Stimulated activated CD8-positive, alpha-beta memory T cell treated with anti-CD3 and anti-CD28 coated beads, Interleukin-12 subunit alpha, Interleukin-12 subunit beta, amount 100 ng/mL, for 1 hour (primary cell): ENCODE results near the gene ELL.

Source experiments
- DNase-seq: peaks from one replicate; pipeline ENCODE4 v3.0.0-alpha.2; 2020; ENCODE audit warnings: low read depth

Gene ELL

DNA sequence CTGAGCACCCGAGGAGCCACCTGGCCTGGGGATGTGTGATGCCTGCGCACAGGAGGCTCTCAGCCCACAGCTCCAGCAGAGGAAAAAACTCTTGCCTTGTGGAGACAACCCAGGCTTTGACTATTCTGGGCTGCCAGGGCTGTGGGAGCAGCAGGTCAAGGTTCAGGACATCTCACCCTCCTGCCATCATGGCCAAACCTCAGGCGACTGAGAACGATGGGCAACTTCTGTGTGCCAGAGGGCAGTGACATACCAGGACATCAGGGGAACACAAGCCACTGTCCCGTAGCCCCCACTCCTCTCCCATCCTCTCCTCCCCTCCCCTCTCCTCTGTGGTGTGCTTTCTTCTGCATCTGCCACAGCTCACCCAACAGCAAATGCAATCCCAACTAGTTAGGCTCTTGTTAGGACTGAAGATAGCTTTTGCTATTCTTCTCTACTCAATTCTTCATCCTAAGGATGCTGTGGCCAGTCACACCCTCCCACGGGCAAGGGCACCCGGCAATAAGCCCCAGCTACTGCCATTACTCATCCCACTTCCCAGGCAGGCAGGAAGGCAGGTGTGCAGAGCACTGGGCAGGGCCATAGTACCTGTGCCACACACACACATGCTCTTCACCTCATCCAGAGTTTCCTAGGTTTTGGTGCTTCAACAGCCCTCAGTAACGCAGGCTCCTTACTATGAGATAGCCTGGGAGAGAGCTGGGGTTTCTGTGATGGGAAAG lies 16.8 kb downstream of the ELL start:
- DNase-seq, result no peak

DNA sequence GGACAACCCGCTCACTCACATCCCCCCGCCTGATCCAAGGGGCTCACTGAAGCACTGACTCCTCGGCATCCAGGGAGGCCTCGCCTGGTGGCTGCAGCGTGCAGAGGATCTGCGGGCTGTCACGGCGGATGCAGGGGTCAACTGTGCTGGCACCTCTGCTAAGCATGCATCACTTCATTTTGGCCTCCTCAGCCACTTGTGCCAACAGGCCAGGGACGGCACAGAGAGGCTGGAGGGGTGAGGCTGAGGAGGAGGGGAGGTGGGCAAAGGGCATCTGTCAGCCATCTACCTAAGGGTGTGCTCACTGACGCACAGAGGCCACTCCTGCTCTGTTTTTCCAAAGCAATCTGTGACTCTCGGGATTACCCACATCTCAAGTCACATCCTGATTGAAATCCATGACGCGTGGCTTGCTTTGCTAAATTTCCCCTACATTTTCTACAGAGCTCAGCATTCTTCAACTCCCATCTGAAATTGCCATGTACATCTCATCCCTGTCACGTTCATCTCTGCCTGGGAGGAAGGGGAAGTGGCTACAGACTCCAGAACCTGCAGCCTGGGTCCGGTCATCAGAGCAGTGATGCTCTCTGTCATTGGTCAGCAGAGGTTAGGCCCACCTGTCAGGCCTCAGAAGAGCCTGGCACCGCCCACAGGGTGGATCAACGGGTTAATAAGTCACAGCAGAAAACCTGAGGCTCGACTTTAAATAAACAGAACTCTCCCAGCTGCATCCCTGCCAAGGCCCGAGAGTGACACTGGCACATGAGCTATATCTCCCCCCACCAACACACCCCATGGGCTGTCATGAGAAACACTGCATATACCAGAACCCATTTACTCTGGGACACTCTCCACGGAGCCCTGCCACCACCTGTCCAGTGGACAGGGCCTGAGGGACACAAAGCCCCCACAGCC lies 17.6 kb downstream of the ELL start:
- DNase-seq, result no peak

DNA sequence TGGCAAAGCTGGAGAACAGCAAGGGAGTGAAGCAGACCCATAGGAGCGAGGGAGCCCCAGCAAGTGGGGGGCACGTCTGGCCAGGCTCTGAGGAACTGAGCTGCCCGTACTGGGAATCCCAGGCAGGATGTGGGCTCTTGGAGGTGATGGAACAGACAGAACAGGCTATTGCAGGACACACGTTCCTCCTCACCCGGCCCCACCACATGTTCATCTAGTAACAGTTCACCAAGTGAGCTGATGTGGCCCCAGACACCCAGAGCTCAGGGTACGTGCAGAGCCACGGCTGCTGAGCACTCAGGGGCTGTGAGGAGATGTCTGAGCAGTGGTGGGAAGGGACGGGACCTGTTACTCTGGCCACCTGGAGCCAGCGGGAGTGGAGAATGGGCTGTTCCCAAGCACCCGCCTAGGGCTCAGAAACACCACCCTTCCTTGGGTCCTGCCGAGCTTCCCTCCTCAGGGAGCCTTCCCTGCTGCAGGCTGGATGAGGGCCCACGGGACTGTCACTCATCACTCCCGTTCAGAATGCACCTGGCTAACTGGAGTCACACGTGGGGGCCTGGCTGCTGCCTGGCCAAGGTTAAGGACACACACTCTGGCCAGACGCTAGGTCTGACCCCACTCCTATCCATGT lies 18.4 kb downstream of the ELL start:
- DNase-seq, result no peak

DNA sequence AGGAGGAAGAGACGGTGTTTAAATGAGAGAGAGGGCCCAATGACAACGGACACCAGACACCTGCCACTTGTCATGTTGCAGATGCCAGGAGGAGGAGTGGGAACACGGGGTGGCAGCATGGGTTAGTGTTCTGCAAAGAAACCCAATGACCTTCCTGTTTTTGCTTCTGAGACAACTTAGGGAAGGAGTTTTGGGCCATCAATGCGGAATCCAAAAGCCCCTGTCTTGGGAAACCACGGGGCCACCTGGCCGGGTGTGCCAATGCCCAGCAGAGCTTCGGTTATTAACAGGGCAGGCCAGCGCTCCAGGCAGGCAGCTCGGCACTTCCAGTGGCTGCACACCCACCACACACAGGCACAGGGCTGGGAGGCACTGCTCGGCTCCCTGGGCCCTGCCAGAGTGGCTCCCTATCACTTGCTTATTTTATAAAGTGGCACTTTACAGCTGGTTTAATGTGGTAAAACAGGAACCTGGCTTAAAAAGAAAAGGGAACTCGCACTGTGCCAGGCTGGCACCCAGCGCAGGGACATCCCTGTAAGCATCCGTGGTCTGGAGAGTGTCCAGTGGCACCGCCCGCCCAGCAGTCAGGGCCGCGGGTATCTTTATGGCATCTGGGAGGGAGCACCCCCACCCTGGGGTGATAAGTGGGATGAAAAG lies 19.1 kb downstream of the ELL start:
- no peak for DNase-seq

DNA sequence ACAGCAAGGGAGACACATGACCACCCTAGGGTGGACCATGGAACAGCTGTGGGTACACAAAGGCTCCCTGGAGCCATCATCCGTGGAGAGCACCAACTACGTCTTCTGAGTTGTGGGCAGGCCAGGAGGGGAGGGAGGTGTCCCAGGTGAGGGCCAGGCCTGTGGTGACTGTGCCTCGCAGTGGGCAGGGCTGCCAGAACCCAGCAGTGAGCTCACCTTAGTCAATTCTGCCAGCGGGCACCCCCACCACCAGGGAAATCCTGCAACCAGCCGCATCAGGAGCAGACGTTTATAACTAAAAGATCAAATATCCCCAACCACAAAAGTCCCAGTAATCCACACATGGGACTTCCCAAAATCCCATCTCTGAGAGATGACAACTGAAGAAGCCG lies 19.6 kb downstream of the ELL start:
- DNase-seq, result no peak

DNA sequence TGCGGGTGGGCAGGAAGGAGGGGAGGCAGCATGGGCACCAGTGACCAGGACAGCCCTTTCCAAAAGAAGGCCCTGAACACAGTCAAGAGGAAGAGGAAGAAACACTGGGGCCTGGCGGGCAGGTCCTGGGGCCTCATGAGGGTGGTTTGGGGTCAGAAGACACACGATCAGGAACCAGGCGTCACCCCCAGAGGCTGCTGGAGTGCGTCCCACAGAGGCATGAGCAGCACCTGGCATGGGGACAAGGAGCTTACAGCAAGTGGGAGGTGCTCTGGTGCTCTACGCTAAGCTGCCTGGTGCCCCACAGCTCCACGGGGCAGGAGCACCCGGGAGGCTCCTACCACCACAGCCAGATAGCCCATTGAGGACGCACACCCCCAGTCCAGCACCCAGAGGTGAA lies 20.0 kb downstream of the ELL start:
- no peak for DNase-seq

DNA sequence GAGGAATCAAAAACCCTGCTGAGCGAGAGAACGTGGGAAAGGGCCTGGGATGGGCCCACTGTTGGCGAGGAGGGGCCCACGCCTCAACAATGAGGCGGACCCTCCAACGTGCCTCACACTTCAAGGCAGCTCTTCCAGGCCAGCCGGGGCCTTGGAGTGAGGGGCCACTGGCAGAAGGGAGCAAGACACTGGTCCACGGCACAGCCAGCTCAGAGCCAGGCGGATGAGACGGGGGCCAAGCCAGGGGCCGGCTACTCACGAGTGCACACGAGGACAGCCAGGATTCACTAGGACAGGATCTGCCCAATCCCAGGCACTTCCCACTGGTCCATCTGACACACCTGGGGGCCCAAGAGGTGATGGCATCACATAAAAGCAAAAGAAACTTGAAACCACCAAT lies 20.5 kb downstream of the ELL start:
- no peak for DNase-seq

DNA sequence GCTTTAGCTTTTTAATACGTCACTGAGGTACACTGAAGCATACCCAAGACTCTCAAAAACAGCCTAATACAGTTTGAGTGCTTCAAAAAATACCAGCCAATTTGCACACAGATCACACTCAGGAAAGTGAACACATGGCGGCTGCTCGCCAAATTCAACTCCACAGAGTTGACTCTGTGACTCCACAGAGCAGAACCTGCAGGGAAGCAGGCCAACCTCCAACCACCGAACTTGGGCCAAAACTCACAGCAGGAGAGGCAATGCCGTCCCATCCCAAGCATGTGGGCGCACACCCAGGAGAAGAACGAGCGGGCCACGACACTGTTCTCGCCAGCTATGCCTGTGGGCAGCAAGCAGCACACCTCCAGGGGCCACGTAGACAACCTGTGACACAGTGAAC lies 21.1 kb downstream of the ELL start:
- no peak for DNase-seq

DNA sequence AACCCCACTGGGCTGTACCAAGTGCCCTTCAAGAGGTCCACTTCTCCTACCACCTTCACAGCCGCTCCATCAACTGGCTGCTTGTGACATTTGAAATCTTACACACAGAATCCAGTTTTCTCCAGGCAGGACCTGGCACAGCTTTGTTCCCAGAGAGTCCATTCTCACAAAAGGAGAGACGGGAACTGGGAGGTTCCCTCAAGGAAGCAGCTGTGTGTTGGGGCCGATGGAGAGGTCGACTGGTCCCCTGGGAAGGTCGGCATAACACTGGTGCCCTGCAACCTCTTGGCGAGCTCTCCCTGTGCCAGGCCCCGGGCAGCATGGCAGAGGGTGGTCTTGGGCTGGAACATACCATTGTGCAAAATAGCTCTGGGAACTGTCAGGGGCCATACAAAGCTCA lies 21.5 kb downstream of the ELL start:
- no peak for DNase-seq

DNA sequence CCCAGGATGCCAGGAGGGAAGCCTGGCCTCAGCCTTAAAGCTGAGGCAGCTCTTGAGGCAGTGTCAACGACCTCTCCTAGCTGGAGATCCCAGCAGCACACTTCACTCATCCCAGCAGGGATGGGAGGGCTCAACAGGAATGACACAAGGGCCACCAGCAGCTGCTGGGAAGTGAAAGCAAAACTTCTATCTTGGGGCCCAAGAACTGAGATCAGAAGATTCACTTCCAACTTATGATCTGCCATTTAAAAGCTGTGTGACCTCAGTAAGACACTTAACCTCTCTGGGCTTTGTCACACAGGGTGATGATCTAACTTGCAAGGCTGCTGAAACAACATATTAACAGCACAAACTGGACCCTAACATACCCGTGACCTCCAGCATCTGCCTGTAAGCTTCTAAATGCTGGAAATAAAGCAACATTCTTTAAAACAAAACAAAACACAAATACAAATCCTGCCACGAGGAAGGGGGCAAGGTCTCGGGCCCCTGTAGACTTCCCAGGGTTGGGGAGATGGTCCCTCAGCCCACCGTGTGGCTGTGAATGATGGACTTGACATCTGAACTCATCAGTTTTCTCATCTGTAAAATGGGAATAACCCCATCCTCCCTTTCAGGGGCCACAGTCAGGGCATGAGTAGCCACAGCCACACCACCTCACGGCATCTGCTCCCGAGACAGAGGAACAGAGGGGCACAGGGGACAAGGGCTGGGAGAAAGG lies 22.7 kb downstream of the ELL start:
- DNase-seq, result no peak

DNA sequence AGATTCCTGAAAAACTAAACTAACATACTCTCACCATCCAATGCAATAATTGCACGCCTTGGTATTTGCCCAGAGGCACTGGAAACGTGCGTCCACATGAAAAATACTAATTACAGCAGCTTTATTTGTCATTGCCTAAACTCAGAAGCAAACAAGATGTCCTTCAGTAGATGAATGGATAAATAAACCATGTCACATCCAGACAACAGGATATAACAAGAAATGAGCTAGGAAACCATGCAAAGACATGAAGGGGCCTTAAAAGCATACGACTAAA lies 25.0 kb downstream of the ELL start:
- no peak for DNase-seq

DNA sequence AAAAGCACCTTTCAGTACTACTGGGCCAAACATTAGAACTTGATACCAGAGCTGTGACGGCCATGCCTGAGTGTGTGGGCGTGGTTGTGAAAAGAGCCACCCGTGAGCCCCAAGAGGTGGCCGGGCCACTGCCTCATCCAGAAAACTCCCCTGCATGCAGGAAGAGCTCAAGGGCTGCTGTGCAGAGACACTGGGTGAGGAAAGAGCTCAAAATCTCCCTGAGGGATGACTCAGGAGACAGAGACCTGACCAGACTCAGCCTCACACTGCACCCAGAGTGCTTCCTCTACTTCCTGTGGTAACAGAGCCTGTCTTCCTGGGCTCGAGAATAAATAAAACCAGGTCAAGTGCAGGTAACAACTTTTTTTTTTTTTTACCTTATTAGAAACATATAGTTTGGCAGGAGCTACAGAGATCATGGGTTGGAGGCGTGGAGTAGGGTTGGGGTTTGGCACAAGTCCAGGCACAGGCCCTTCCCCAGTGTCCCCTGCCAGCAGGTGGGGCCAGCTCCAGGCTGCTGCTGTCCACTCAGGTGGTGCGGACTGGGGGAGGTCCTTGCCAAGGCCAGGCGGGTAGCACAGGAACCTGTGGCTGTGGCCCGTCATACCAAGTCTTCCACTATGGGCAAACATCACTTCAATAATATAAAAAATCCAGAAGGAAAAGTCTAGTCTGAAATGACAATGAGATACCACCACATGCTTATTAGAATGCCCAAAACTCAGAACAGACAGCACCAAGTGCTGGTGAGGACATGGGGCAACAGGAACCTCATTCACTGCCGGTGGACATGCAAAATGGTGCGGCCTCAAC lies 25.5 kb downstream of the ELL start:
- DNase-seq, result peak; percentile 39

DNA sequence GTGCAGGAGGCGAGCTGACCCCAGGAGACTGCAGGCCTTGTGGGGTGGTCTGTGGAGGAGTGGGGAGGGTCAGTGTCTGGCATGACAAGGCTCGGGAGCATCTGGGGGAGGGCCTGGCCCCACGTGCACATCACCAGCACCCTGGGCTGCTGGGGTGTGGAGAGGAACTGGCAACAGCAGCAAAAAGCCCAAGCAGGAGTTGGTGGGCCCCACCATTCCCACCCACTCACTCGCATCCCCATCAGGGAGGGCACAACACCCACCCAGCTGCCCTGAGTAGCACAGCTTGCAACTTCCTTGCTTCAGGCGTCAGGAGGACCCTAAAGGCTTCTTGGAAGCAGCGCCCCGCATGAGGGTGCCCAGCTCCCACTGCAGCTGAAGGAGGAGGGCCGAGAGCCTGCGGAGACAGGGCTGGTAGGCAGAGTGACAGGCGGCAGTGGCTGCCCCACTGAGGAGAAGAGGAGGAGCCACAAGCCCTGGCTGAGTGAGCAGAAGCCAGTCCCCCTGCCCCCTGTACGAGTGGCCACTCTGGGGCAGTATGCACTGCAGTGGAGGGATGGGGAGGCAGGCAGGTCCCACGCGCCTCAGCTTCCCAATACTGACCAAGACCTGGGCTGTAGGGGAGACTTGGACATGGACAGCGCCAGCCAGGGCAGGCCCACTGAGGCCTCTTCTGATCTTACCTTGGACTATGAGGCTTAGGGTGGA lies 26.5 kb downstream of the ELL start:
- no peak for DNase-seq

DNA sequence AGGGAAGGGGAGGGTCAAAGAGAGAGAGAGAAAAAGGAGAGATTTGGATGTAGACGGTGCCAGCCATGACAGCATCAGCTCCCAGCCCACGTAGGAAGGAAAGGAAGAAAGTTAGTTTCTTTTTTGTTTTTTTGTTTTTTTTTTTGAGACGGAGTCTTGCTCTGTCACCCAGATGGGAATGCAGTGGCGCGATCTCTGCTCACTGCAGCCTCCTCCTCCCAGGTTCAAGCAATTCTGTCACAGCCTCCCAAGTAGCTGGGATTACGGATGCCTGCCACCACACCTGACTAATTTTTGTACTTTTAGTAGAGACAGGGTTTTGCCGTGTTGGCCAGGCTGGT lies 27.6 kb downstream of the ELL start:
- no peak for DNase-seq

DNA sequence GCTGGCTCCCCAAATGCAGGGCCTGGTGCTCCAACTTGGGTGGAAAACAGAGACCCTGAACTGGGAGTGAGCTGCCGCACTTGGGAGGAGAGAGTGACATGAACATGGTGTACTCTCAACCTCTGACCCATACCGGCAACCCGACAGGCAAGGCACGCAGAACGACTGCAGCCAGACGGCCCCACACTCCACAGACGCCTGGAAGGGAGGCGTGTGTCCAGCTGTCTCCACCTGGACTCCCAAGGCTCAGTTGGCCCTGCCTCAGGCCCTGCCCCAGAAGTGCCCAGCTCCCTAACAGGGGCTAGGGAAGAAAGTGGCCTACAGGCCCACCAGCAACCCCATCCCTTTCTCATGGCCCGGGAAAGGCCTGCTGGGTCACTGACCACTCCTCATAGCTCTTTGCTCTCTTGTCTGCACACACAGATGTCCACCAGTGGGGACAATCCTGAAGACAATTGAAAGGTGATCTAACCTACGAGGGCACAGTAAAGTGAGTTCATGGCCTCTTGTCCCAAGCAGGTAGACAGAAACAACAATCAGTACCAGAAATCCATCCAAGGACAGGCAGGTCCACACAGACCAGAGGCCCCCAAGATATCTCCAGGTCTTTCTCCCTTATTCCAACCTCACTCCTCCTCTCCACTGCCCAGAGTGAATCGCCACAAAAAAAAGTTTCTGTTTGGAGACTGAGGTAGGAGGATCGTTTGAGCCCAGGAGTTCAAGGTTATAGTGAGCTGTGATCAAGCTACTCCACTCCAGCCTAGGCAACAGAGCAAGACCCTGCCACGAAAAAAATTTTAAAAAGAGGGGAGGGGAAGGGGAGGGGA lies 28.2 kb downstream of the ELL start:
- DNase-seq, result no peak

DNA sequence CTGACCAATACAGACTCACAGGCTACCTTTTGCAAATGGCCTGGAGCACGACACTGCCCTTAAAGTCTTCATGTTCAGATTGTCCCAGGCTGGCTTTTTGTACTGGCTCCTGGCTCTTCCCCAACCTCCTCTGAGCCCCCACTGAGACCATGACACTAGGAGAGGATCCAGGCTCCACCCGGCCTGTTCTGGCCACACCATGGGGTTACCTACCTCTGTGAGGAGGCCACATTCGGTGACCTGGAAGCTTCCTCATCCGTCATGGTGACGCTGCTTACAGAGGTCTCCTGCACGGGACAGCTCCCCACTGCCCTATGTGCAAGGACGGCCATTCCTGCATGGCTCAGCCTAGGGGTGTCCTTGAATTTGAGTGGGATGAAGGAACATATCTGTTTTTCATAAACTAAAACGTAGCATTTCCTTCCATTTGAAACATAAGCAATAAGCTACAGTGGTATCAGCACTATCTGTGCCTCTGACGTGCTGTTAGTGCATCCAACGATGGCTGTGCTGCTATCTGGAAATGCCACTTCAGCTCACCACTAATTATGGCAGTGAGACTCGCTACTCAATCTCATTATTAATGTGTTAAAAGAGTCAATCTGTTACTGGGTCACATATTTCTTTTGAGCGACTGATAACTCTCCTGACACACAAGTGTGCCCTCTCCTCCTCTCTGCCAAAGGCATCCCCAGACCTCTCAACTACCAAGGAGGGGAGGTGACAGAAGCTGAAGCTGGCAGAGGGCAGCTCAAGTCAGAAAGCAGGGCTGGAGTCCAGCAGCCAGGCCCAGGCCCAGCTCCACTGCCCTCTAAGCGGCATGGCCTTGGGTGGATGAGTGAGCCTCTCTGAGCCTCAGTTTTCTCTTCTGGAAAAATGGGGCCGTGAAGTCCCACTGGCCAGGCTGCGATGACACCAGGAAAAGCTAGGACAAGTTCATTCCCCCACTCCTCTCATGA lies 29.6 kb downstream of the ELL start:
- no peak for DNase-seq

DNA sequence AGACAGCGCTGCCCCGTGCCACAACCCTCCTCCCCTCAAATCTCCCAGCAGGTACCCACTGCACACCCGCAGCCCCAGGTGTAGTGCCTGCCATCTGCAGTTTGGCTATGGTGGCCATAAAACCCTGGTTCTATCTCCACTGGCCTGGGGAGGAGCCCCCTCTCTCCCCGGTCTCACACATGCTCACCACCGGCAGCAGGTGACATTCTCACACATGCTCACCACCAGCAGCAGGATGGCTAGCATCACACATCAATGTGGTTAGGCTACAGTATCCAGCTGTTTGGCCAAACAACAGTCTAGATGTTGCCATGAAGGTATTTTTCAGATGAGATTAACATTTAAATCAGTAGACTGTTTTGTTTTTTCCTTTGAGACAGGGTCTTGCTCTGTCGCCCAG lies 31.1 kb downstream of the ELL start:
- no peak for DNase-seq

DNA sequence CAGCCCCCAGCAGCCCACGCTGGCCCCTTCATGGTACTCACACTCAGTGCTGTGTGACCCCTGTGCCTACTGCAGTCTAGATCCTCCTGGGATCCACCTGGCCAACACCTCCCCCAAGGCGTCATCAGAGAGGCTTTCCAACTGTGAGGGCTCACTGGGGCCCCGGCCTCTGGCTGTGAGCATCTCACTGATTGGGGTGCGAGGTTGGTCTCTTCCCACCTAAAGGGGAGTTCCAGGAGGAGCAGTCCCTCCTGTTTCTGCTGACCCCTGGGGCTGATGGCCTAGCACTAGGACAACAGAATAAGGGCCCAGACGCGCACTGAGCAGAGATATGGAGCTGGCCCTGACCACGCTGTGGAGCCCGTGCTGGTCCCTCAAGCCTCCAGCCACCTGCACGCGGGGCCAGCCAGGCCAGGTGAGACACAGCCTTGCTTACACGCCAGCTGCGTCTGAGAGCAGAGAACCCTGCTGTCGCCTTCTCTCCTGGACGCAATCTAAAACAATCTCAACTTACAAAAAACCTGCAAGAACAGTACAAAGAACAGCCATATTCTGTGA lies 32.2 kb downstream of the ELL start:
- DNase-seq, result no peak
